Cardiac muscle cell (in vitro differentiated cells and primary cell): ENCODE results near the gene FGF7. TPM values are rescaled to one million over a fixed set of nuclear protein-coding genes. Genes with fewer than 3 reads are reported as not detected.

Source experiments
- DNase-seq, 2 donors: peaks; one replicate each; pipeline versions ENCODE4 v3.0.0 to v3.0.0-alpha.2; 2010 to 2017; ENCODE audit warnings: low read depth in 1 of 2, low spot score in 1 of 2
- H3K27ac ChIP-seq: fragments of 200-600 bp; sonication (generic); 2 replicates; pipeline ENCODE4 v1.5.1; 2016
- H3K27me3 ChIP-seq: fragments of 200-600 bp; sonication (generic); 2 replicates; pipeline ENCODE4 v1.6.0; 2016; ENCODE audit warnings: control low read depth
- H3K36me3 ChIP-seq: fragments of 200-600 bp; sonication (generic); 2 replicates; pipeline ENCODE4 v1.5.1; 2016; ENCODE audit warnings: control low read depth
- H3K4me1 ChIP-seq: fragments of 200-600 bp; sonication (generic); 2 replicates; pipeline ENCODE4 v1.8.1; 2017; ENCODE audit warnings: low read depth, mild to moderate bottlenecking, mixed run types
- H3K4me3 ChIP-seq: fragments of 200-600 bp; sonication (generic); 2 replicates; pipeline ENCODE4 v1.5.1; 2016; ENCODE audit warnings: mild to moderate bottlenecking
- H3K9me3 ChIP-seq: fragments of 200-600 bp; sonication (generic); 2 replicates; pipeline ENCODE4 v1.5.1; 2017; ENCODE audit warnings: low read depth, mild to moderate bottlenecking, control low read depth
- CTCF ChIP-seq: IDR thresholded peaks from 2 replicates; pipeline ENCODE4 v1.5.1; 2012; ENCODE audit warnings: low read depth, mild to moderate bottlenecking, low read length
- polyA plus RNA-seq: library from polyadenylated mRNA; unstranded; fragments of >200 nt; fragmentation: Nextera tagmentation; extraction: Ambion mirVana; gene quantifications from 2 replicates; pipeline ENCODE4 v1.2.1, GENCODE V29; 2016
- total RNA-seq: library from RNA; depleted of rRNA; stranded (reverse); fragments of >200 nt; gene quantifications from 2 replicates; pipeline ENCODE4 v1.2.3, GENCODE V29; 2016

FGF7 gene
- total and polyA plus RNA-seq, 2 experiments from 2014 or later = 3.8 to 6.2 TPM

- TF ChIP-seq CTCF = no peak
- no peak overlapping the region for H3K27ac ChIP-seq
- H3K9me3 ChIP-seq = no peaks in the 10 kb centered on the region
- H3K4me3 ChIP-seq = no peak overlapping the region
- no peaks in the 10 kb centered on the region for H3K27me3 ChIP-seq
- H3K4me1 ChIP-seq = no peaks in the 10 kb centered on the region
- DNase-seq = peak in 1 of 2 donors; percentile 23
- no peaks in the 10 kb centered on the region for H3K36me3 ChIP-seq
These were observed 98.8 kb downstream of the FGF7 start for GRCh38 chr15:49521802-49522201.

- Histone ChIP-seq H3K36me3 (no peaks in the 10 kb centered on the region), H3K9me3 (no peaks in the 10 kb centered on the region), H3K4me1 (no peaks in the 10 kb centered on the region), H3K27me3 (no peaks in the 10 kb centered on the region), H3K27ac (no peak overlapping the region), H3K4me3 (no peak overlapping the region)
- DNase-seq = no peak
- no peak for TF ChIP-seq CTCF
These were observed 105.2 kb downstream of the FGF7 start for GRCh38 chr15:49528289-49528688.

GRCh38 chr15:49530092-49530491 is 107.0 kb downstream of the FGF7 start:
- H3K9me3 ChIP-seq = no peaks in the 10 kb centered on the region
- H3K27ac ChIP-seq = no peak overlapping the region
- H3K4me1 ChIP-seq = no peaks in the 10 kb centered on the region
- H3K36me3 ChIP-seq = no peaks in the 10 kb centered on the region
- peak in 1 of 2 donors; percentile 5 for DNase-seq
- H3K4me3 ChIP-seq = no peak overlapping the region
- no peaks in the 10 kb centered on the region for H3K27me3 ChIP-seq
- TF ChIP-seq CTCF = no peak

Other genes starting within 250 kb of the FGF7 start
- 4.9 and 10.4 TPM in 2 replicates for gene FAM227B, start 197.6 kb downstream of the FGF7 start, total RNA-seq
- gene FAM227B, start 197.6 kb downstream of the FGF7 start, polyA plus RNA-seq = 23.6 and 27.7 TPM in 2 replicates
- 6.7 and 10.6 TPM in 2 replicates for gene DTWD1, start 197.8 kb downstream of the FGF7 start, total RNA-seq
- gene DTWD1, start 197.8 kb downstream of the FGF7 start, polyA plus RNA-seq = 23.5 and 36.5 TPM in 2 replicates